Stimulated activated naive CD4-positive, alpha-beta T cell treated with Interleukin-2 at 50 U/mL for 16 hours (primary cell): Measurements from ENCODE around the gene HS3ST4.
"Not testable (repeated sequence)": the region's sequence is repeated elsewhere in the genome, so short reads cannot be mapped to it uniquely, and the experiment has no call there.

Source experiments
- DNase-seq: peaks from one replicate; lab custom pipeline; 2025; lab: John Stamatoyannopoulos, UW

The HS3ST4 gene

DNA sequence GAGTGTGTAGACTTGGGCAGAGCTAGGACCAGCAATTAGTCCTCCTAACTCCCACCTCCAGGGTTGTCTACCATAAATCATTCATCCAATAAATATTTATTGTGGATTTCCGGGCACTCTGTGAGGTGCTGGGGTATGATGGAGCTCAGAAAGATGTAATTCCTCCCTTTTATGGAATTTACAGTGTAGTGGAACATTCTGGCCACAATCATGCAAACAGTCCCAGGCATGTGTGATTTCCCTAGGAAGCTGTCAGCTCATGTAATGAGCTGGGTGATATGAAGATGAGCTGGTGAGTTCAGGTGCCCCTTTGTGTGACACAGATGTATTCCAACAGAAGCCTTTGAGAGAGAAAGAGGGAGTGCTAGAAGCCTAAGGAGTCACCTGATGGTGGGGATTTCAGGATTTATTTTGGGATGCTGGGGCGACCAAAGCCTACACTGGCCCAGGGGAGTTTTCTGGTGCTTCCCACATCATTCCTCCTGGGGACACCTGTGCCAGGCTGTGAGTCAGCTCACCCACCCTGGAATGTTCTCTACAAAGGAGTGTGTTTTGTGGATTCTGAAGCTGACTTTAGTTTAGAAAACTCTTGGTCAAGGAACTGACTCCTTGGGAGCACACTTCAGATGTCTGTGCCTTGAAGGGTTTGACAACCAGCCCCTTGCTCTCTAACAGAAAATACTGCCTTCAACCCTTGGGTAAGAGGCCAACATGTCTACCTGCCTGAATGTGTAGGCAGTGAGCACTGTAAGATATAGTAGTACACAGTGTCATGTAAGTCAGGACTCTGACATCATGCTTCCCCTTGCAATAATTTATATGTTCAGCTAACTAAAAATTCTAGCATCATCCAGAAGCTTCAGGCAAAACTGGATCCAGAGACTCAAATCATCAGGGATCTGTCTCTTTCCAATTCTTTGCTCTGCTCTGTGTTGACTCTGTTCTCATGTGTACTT is 42.9 kb downstream of the HS3ST4 start:
- no peak for DNase-seq

DNA sequence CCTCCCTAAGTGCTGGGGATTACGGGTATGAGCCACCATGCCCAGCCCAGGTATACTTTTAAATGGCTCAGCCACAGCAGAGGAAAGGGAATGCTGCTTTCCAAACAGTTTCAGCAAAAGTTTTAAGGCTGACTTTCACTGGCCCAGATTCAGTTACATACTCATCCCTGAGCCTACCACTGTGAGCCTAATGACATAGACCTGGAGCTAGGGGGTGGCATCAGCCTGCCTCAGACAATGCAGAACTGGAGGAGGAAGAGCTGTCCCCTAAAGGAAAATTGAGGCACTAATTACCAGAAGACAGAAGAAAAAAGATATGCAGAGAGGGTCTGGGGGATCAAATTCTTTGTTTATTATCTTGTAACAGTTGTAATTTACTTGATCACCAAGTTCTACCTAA is 43.9 kb downstream of the HS3ST4 start:
- no peak for DNase-seq

DNA sequence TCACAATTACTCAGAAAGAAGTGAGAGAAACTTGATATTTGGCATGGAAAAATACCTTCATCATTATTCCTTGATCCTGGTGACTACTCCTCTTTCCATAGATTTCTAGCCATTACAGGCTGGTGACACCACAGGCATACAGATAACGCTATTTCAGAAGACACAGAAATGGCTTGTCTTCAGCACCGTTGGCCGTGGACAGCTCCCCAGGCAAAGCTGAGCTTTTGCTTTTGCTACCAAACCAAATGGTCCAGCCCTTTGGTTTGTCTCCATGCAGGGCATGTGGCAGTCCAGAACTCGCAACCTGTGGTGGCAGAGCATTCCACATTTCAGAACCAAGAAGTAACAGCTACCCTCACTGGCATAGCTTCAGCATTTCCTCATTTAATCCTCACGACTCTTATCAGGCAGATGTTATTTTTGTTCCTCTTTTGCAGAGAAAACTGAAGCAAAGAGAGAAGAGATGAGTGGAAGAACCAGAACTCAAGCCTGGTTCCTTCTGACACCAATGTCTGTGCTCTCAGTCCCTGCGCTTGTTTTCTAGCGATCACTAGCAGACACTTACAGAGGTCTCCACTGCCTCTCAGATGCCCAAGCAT is 55.5 kb downstream of the HS3ST4 start:
- no peak for DNase-seq

DNA sequence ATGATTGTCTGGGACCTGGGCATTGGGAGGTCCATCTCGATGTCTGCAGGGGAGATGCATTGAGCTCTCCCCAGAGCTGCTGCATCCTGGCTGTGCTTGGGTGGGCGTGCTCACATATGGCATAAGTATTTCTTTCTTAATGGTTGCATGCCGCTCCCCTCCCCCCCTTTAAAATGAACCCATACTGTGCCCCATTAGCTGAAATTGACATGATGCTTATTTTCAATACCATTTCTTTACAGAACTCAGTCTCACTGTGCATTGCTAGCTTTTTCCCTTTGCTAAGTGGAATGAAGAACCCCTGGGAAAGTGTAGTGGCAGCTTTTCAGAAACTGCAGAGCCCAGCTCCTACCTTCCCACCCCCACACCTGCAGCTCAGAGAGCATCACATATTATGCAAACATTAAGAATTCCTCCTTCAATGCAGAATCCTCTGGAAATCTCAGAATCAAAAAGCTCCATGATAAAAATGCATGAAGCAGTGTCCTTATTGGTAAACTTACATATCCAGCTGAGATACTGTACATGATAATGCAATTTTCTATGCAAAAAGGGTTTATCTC is 56.4 kb downstream of the HS3ST4 start:
- no peak for DNase-seq

DNA sequence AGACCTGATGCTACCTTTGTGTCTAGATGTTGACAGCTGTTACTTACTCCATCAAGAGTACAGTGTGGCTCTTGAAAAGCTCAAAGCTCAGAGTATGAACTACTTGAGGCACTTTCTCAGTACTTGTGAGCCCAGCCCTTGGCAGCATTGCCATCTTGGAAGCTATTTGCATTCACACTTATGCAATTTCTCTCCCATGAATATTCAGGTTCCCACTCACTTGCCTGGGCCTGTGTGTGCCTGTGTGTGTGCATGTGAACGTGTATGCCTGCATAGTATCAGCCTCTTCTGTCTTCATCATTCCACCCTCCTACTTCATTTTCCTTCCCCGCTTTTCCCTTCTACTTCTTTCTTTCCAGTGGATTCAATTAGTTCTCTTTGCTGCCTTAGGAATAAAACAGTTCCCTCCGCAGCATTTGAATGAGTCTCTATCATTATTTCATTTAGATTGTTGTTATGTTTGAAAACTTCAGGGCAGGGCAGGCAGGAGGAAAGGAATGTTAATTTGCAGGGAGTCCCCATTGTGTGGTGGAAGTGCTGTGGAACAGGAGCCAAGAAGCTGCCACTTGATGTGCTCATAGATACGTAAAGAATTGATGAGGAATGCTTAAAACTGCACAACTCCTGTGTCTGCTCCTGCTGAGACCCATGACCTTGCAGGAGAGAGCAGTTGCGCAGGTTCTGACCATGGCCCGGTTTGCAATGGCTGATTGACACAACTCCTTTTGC is 58.9 kb downstream of the HS3ST4 start:
- DNase-seq, result no peak

DNA sequence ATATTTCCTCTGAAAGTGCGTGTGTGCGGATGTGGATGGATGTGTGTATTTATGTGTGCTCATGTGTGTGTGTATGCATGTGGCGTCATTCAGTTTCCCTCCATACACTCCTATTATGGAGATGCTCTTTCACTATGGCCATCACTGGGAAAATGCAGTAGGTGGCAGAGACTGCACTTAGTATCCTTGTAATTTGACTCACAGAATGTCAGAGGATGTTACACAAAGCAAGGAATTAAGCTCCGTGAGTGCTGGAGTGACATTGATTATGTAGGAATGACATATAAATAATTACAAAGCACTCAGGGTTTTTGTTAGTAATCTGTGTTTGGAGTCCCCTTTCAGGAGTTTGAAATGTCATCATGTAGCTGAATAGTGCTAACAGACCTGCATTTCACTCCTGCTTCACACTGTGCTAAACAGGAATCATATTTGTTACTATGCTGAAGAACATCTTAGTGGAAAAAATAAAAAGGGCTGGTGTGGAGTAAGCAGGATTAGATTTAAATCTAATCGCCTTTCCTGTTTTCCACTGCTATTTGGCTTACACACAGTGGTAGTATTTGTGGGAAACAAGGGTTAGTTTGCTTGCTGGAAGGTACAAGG is 59.6 kb downstream of the HS3ST4 start:
- no peak for DNase-seq

DNA sequence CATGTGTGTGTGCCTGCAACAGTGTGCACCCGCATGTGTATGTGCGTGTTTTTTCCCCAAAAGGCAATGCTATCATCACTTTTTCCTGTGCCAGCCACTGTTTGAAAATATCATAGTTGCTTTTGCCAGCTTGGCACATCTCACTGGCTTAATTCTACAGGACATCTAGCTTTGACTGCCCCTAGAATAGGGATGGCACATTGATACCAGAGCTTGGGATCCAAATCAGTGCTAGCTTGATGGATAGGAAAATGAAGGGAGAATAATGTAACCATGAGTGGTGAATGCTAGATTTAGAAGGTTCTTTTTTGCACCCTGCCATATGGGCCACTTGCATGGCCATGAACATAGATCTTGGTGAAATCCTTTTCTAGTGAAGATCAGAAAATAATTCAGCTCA is 72.7 kb downstream of the HS3ST4 start:
- DNase-seq, result no peak

DNA sequence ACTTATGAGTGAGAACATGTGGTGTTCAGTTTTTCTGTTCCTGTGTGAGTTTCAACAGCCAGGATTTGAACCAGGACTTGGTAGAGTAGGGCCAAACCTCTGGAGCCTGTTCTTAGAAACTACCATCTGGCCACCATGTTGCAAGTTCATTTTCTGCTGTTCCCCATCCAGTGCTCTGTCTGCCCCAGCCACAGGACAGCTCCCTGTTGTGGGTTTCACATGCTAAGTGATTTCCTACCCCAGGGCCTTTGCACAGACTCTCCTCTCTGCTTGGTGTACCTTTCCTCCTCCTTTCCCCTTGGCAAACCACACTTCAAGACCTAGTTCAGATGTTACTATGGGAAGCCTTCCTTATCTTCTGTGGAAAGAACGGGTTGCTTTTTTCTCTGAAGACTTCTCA is 79.5 kb downstream of the HS3ST4 start:
- no peak for DNase-seq

DNA sequence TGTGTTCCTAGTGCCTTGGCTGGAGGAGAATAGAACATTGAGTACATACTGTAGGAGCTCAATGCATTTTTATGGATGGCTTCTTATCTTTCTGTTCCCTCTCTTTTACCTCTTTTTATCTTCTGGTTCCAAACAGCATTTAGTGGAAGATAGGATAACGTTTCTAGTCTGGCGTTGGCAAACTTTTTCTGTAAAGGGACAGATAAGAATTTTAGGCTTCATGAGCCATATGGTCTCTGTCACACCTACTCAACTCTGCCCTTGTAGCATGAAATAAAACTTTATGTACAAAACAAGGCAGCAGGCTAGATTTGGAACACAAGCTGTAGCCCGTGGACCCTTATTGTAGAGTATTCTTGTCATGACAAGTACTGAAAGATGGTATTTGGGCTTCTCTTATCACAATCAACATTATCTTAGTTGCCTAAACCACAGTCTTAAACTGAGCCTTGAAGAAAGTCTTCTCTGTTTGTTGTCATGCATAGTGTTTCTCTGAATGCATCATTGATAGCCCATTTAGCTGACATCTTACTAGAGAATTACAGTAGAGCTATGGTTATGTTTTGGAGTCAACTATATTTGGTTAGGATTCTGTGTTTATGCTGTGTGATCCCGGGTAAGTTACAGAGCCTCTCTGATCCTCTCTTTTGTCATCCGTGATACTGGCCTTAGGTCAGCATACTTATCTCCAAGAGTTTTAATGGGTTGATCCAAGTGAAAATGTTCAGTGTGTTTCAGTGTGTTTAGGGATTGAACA is 80.2 kb downstream of the HS3ST4 start:
- DNase-seq, result no peak

DNA sequence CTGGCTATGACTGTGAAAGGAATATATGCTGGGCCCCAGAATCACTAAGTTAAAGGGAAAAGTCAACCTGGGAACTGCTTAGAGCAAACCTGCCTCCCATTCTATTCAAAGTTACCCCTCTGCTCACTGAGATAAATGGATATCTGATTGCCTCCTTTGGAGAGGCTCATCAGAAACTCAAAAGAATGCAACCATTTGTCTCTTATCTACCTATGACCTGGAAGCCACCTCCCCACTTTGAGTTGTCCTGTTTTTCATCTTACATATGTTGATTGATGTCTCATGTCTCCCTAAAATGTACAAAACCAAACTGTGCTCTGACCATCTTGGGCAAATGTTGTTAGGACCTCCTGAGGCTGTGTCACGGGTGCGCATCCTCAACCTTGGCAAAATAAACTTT is 84.5 kb downstream of the HS3ST4 start:
- DNase-seq, result not testable (repeated sequence)

DNA sequence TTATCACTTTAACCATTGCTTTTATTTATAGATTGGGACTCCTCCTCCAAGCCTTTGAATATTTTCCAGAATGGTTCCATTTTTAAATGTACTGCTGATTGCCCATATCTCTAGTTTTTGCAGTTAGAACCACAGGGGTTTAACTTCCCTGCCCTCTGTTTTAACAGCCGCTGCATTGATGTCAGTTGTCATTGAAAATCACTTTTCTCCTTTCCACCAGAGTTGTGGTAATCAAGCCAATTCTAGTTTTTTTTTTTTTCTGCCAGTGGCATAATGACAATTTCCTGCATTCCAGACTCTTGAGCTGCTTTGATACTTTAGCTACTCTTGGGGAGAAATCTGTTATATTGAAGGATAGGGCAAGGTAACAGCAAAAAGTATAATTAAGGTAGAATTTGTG is 91.5 kb downstream of the HS3ST4 start:
- no peak for DNase-seq

DNA sequence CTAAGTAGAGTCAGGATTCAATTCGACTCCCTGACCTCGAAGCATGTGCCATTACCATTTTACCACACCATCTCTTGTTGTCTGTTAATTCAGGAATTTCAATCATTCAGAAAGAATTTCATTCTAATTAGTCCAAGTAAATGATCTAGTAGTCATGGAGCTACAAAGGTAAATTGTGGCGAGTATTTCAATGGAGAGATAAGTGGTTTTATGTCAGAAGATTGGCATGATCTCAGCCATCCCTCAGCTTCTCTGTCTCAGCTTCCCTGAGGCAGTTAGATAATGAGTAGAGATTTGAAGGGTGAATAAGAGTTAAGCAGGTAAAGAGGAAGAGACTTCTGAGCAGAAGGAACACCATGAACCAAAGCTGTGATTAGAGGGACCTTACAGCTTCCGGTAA is 93.6 kb downstream of the HS3ST4 start:
- no peak for DNase-seq

DNA sequence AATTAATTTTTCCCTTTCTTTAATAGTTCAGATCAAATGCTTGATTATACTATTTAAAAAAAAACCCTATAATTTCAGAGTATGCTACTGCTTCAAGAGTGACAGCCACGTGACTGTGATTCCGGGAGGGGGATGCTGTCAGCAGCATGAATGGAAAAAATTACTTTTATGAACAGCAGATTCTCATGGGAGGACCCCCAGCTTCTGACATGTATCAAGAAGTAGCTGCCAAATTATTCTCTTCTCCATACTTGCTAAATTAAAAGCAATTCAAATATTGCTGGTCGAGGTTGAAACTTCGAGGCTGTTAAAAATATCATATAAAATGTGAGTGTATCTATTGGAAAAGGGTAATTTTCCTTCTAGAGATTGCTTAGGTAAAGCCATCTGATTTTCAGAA is 95.0 kb downstream of the HS3ST4 start:
- no peak for DNase-seq

DNA sequence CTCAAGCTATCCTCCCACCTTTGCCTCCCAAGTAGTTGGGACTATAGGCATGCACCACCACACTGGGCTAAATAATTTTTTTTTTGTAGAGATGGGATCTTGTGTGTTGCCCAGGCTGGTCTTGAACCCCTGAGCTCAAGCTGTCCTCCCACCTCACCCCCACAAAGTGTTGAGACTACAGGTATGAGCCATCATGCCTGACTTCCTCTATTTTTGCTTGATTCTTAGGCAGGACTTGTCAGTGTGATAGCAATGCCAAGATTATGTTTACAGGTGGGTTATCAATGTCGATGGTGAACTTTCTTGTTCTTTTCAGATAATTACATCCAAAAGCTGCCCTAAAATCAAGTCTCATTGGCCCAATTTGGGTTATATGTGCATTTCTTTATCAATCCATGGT is 96.9 kb downstream of the HS3ST4 start:
- no peak for DNase-seq

DNA sequence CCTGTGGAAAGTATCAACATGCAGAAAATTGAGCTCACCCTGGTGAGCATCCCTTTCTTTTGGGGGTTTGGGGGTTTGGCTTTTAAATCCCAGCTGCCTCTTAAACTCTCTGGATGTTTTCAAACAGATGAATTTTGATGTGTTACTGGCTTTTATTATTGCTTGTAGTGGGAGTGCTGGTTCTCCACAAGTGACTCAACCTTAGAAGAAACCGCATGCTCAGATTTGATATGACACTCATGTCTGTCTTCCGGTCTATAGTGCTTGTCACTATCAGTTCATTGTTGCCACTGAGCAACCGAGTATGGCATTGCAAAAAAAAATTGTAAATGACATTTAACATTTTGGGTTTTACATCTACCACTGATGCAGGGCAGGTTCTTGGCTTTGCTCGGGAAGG is 104.5 kb downstream of the HS3ST4 start:
- DNase-seq, result no peak

DNA sequence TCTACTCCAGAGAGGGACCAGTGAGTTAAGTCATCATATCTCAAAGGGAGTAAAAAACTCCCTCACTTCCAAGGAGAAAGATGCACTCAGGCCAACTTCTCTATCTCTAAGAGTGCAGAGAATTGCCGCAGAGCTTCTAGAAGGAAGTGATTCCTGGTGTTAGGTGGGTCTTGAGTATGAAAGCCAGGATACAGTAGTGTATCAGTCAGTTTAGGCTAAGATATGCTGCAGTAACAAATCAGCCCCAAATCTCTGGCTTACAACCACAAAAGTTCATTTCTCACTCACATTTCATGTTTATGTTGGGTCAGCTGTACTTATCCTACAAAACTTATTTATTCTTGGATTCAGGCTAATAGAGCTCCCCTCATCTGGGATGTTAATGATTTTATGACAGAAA is 106.3 kb downstream of the HS3ST4 start:
- no peak for DNase-seq

DNA sequence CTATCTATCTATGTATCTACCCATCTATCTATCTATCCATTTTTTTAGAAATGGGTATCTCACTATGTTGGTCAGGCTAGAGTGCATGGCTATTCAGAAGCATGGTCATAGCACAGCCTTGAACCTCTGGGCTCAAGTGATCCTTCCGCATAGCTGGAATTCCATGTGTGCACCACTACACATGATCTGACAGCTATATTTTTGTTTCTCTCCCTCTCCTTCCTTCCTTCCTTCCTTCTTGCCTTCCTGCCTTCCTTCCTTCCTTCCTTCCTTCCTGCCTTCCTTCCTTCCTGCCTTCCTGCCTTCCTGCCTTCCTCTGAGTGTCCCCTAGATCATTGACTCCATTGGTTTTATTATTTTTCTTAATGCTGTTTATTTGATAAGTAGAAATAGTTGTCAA is 108.1 kb downstream of the HS3ST4 start:
- DNase-seq, result no peak

DNA sequence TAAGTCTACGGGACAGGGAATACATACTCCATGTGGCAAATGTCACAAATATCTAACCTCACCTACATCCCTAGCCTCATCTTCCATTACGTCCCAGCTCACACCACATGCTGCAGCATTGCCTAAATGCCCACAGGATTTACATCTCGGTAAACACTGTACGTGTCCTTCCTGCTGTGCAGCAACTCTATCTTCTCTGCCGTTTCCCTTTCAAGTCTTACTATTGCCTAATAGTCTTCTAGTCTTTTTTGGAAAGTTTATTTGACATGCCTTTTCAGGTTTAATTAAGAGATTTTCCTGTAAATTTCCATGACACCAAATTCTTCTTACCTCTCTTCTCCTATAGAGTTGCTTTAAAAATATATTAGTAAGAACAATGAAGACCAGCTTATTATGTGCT is 120.5 kb downstream of the HS3ST4 start:
- DNase-seq, result no peak

DNA sequence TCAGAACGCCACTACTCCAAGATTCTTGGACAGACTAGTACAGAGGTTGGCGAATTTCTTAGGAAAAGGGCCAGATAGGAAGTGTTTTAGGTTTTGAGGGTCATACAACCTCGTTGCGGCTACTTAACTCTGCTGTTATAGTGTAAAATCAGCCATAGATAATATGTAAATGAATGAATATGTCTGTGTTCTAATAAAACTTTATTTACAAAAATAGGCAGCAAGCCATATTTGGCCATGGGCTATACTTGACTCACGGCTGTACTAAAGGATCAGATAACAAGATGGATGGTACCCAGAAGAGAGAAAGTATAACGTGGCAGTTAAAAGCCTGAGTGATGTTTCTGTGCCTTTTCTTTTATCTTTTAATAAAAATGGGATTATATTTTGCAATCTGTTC is 125.5 kb downstream of the HS3ST4 start:
- no peak for DNase-seq

DNA sequence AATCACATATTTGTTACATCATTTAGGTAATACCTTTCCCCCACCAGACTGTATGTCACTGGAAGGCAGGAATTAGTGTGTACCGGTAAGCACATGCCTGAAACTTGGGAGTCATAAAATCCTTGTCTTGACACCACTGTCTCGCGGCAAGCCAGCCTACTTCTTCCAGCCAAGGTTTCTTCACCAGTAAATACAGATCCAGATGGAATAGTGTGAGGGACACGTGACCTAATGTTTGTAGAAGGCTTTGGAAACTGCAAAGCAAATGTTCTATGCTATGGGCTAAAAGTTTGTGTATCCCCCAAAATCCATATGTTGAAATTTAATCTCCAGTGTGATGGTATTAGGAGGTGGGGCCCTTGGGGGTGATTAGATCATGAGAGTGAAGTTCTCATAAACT is 126.1 kb downstream of the HS3ST4 start:
- DNase-seq, result no peak

DNA sequence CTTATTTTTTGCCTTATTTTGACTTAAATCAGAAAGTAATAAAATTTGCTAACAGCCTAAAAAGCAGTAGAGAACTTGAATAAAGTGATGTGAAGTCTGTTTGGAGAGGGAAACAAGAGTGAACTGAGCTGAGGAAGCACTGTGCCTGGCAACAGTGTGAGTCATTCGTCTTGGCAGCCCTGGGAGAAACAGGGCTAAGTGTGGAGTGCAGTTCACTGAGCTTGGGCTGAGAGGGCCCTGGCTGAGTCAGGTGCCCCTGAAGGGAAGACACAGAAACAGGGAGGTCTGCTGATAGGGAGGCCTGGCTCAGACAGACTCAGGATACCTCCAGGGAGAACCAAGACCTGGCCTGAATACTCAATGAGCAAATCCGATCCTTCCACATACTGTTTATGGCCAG is 132.1 kb downstream of the HS3ST4 start:
- no peak for DNase-seq

DNA sequence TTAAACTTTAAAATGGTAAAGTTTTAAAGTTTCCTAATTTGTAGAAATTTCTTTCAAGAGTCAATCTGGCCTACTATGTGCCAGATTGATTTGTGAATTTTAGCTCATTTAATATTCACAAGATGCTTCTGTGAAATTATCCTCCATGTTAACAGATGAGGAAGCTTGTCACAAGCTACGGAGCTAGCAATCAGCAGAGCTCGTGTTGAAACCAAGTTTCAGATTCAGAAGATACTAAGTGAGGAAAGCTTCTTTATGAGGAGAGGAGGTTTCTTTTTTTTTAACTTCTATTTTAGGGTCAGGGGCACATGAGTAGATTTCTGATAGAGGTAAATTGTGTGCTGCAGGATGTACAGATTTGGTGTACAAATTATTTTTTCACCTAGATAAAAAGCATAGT is 135.9 kb downstream of the HS3ST4 start:
- DNase-seq, result no peak
